H9 (cell line): ENCODE measurements around the gene MYMK. TPM values are rescaled to one million over a fixed set of nuclear protein-coding genes. Genes with fewer than 3 reads are reported as not detected.

ENCODE experiments used
- DNase-seq: peaks from one replicate; pipeline ENCODE4 v3.0.0-alpha.2; 2017
- H2AFZ ChIP-seq: one replicate; pipeline ENCODE4 v1.6.1; 2013; ENCODE audit warnings: mild to moderate bottlenecking, low read length, control low read depth, moderate library complexity
- H2AK5ac ChIP-seq: 2 replicates; pipeline ENCODE4 v1.6.1; 2013; ENCODE audit warnings: low read length, control low read depth, mixed read lengths; ENCODE audit not compliant: insufficient read length
- H2BK120ac ChIP-seq: one replicate; pipeline ENCODE4 v1.6.1; 2013; ENCODE audit warnings: low read depth, mild to moderate bottlenecking, low read length, control low read depth, inconsistent platforms; ENCODE audit not compliant: poor library complexity, severe bottlenecking
- H2BK12ac ChIP-seq: 2 replicates; pipeline ENCODE4 v1.6.1; 2013; ENCODE audit warnings: low read length, control low read depth, mixed read lengths, low read depth; ENCODE audit not compliant: insufficient read length
- H2BK15ac ChIP-seq: 2 replicates; pipeline ENCODE4 v1.6.1; 2013; ENCODE audit warnings: low read depth, low read length, control low read depth
- H2BK20ac ChIP-seq: one replicate; pipeline ENCODE4 v1.6.1; 2013; ENCODE audit warnings: low read depth, mild to moderate bottlenecking, low read length, control low read depth, inconsistent platforms; ENCODE audit not compliant: poor library complexity, severe bottlenecking
- H2BK5ac ChIP-seq: 2 replicates; pipeline ENCODE4 v1.6.1; 2013; ENCODE audit warnings: low read length, control low read depth, mixed read lengths; ENCODE audit not compliant: insufficient read length
- H3K14ac ChIP-seq: 2 replicates; pipeline ENCODE4 v1.6.1; 2013; ENCODE audit warnings: low read length, control low read depth; ENCODE audit not compliant: insufficient read depth
- H3K18ac ChIP-seq: 2 replicates; pipeline ENCODE4 v1.6.1; 2013; ENCODE audit warnings: low read depth, mild to moderate bottlenecking, mixed read lengths, low read length, control low read depth; ENCODE audit not compliant: insufficient read length
- H3K23ac ChIP-seq: 2 replicates; pipeline ENCODE4 v1.6.1; 2013; ENCODE audit warnings: low read length, control low read depth, mixed read lengths, low read depth; ENCODE audit not compliant: insufficient read length
- H3K23me2 ChIP-seq: 2 replicates; pipeline ENCODE4 v1.6.1; 2013; ENCODE audit warnings: low read depth, mild to moderate bottlenecking, mixed read lengths, low read length, control low read depth; ENCODE audit not compliant: insufficient read length, poor library complexity, severe bottlenecking
- H3K27ac ChIP-seq: 2 replicates; pipeline ENCODE4 v1.5.1; 2013; ENCODE audit warnings: low read length, control low read depth, mixed read lengths, low read depth; ENCODE audit not compliant: insufficient read length
- H3K27me3 ChIP-seq: 2 replicates; pipeline ENCODE4 v1.6.1; 2013; ENCODE audit warnings: low read length, control low read depth, inconsistent platforms; ENCODE audit not compliant: insufficient read depth
- H3K4ac ChIP-seq: 2 replicates; pipeline ENCODE4 v1.6.1; 2013; ENCODE audit warnings: low read depth, mild to moderate bottlenecking, control low read depth, inconsistent platforms, low read length, moderate library complexity
- H3K4me1 ChIP-seq: 2 replicates; pipeline ENCODE4 v1.6.1; 2013; ENCODE audit warnings: low read length, control low read depth, inconsistent platforms; ENCODE audit not compliant: insufficient read depth
- H3K4me2 ChIP-seq: 2 replicates; pipeline ENCODE4 v1.6.1; 2013; ENCODE audit warnings: low read length, control low read depth, mixed read lengths; ENCODE audit not compliant: insufficient read length, insufficient read depth
- H3K56ac ChIP-seq: 2 replicates; pipeline ENCODE4 v1.6.1; 2013; ENCODE audit warnings: low read depth, mild to moderate bottlenecking, mixed read lengths, low read length, control low read depth; ENCODE audit not compliant: insufficient read length
- H3K79me1 ChIP-seq: 2 replicates; pipeline ENCODE4 v1.6.1; 2013; ENCODE audit warnings: low read depth, mild to moderate bottlenecking, moderate library complexity, low read length, control low read depth, inconsistent platforms; ENCODE audit not compliant: insufficient read depth, poor library complexity, severe bottlenecking
- H3K79me2 ChIP-seq: 2 replicates; pipeline ENCODE4 v1.6.1; 2013; ENCODE audit warnings: low read length, control low read depth, inconsistent platforms; ENCODE audit not compliant: insufficient read depth
- H3K9ac ChIP-seq: 2 replicates; pipeline ENCODE4 v1.6.1; 2013; ENCODE audit warnings: low read length, control low read depth, mixed read lengths; ENCODE audit not compliant: insufficient read length; ENCODE audit errors: extremely low read depth
- H3K9me3 ChIP-seq: one replicate; pipeline ENCODE4 v1.6.1; 2013; ENCODE audit warnings: low read depth, low read length, inconsistent platforms; ENCODE audit not compliant: control insufficient read depth
- H3T11ph ChIP-seq: one replicate; pipeline ENCODE4 v1.6.1; 2013; ENCODE audit warnings: mild to moderate bottlenecking, low read length, control low read depth, inconsistent platforms
- H4K20me1 ChIP-seq: one replicate; pipeline ENCODE4 v1.6.1; 2013; ENCODE audit not compliant: control insufficient read depth, insufficient read length, insufficient read depth
- H4K5ac ChIP-seq: 2 replicates; pipeline ENCODE4 v1.6.1; 2013; ENCODE audit warnings: low read depth, mild to moderate bottlenecking, mixed read lengths, low read length, control low read depth; ENCODE audit not compliant: insufficient read length
- H4K8ac ChIP-seq: replicated peaks from 2 replicates; pipeline ENCODE4 v1.6.1; 2013; ENCODE audit warnings: low read length, control low read depth, mixed read lengths, low read depth; ENCODE audit not compliant: insufficient read length
- H4K91ac ChIP-seq: 2 replicates; pipeline ENCODE4 v1.6.1; 2013; ENCODE audit warnings: low read depth, mild to moderate bottlenecking, moderate library complexity, mixed read lengths, low read length, control low read depth; ENCODE audit not compliant: insufficient read length
- H3K27ac Mint-ChIP-seq, 3 experiments: 2 replicates in 2 of 3; 3 replicates in 1 of 3; pipeline ENCODE4 v1.8.0; 2020 to 2021; ENCODE audit warnings: mixed read lengths in 3 of 3, mild to moderate bottlenecking in 1 of 3, moderate library complexity in 1 of 3
- H3K27me3 Mint-ChIP-seq: 2 replicates; pipeline ENCODE4 v1.8.0; 2021; ENCODE audit warnings: low read depth, mild to moderate bottlenecking, moderate library complexity, mixed read lengths
- H3K36me3 Mint-ChIP-seq, 3 experiments: 2 replicates in 2 of 3; 3 replicates in 1 of 3; pipeline ENCODE4 v1.8.0; 2020 to 2021; ENCODE audit warnings: low read depth in 3 of 3, mixed read lengths in 3 of 3; ENCODE audit not compliant: insufficient read depth in 1 of 3
- H3K4me1 Mint-ChIP-seq, 2 experiments: 2 replicates each; pipeline ENCODE4 v1.8.0; 2020; ENCODE audit warnings: mixed read lengths in 2 of 2
- H3K4me3 Mint-ChIP-seq, 2 experiments: 2 replicates in 1 of 2; 3 replicates in 1 of 2; pipeline ENCODE4 v1.8.0; 2020 to 2021; ENCODE audit warnings: mild to moderate bottlenecking in 2 of 2, mixed read lengths in 2 of 2, moderate library complexity in 1 of 2
- H3K9me3 Mint-ChIP-seq, 2 experiments: 2 replicates in 1 of 2; 3 replicates in 1 of 2; pipeline ENCODE4 v1.8.0; 2020; ENCODE audit warnings: mild to moderate bottlenecking in 2 of 2, mixed read lengths in 2 of 2, moderate library complexity in 1 of 2
- WGBS: extraction: QIAGEN DNeasy Blood & Tissue Kit; methylation state at CpG from one replicate; pipeline ENCODE4 v1.1.7; 2013; ENCODE audit warnings: missing lambda C conversion rate, low lambda C conversion rate, mixed read lengths; ENCODE audit not compliant: insufficient read length; ENCODE audit errors: extremely low coverage; 5-methylcytosine and 5-hydroxymethylcytosine counted together
- total RNA-seq: library from RNA; stranded (reverse); gene quantifications from 2 replicates; pipeline ENCODE4 v1.2.1, GENCODE V29; 2021
- TF ChIP-seq, protein P1 (sequence below): fragments of 200-600 bp; sonication (generic); conservative IDR thresholded peaks from 3 replicates; pipeline ENCODE4 v1.8.0; 2021; ENCODE audit warnings: antibody characterized with exemption, mild to moderate bottlenecking

MYMK gene
- total RNA-seq, 1 experiment from 2014 or later = not detected

- Histone ChIP-seq H3K23ac (no peak overlapping the region), H3K14ac (no peak overlapping the region), H2AFZ (no peak overlapping the region), H2BK15ac (no peak overlapping the region), H3K27me3 (no peaks in the 10 kb centered on the region), H2AK5ac (no peak overlapping the region), H3K9me3 (no peaks in the 10 kb centered on the region), H3K4me2 (no peak overlapping the region), H2BK120ac (no peak overlapping the region), H3K4me1 (no peaks in the 10 kb centered on the region), H4K5ac (no peak overlapping the region), H3K18ac (no peak overlapping the region), H4K8ac (no peak overlapping the region), H2BK20ac (no peak overlapping the region), H3K27ac (no peak overlapping the region), H2BK5ac (no peak overlapping the region), H3K4ac (no peak overlapping the region), H4K91ac (no peak overlapping the region), H3K56ac (no peak overlapping the region), H3K23me2 (no peaks in the 10 kb centered on the region), H3K79me1 (no peaks in the 10 kb centered on the region), H2BK12ac (no peak overlapping the region), H3K9ac (no peak overlapping the region), H3K79me2 (no peaks in the 10 kb centered on the region), H4K20me1 (no peaks in the 10 kb centered on the region), H3T11ph (no peak overlapping the region)
- Mint-ChIP-seq H3K4me1 (0 out of 4 replicates have a peak, but pooled peaks cover 0 to 3% of the 10 kb centered on the region in 2 experiments), H3K27ac (no peak overlapping the region), H3K9me3 (no peaks in the 10 kb centered on the region), H3K36me3 (no peaks in the 10 kb centered on the region), H3K4me3 (no peak overlapping the region), H3K27me3 (peaks cover 11% of the 10 kb centered on the region)
- TF ChIP-seq, protein P1, sequence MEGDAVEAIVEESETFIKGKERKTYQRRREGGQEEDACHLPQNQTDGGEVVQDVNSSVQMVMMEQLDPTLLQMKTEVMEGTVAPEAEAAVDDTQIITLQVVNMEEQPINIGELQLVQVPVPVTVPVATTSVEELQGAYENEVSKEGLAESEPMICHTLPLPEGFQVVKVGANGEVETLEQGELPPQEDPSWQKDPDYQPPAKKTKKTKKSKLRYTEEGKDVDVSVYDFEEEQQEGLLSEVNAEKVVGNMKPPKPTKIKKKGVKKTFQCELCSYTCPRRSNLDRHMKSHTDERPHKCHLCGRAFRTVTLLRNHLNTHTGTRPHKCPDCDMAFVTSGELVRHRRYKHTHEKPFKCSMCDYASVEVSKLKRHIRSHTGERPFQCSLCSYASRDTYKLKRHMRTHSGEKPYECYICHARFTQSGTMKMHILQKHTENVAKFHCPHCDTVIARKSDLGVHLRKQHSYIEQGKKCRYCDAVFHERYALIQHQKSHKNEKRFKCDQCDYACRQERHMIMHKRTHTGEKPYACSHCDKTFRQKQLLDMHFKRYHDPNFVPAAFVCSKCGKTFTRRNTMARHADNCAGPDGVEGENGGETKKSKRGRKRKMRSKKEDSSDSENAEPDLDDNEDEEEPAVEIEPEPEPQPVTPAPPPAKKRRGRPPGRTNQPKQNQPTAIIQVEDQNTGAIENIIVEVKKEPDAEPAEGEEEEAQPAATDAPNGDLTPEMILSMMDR = no peak
- no peak for DNase-seq
- WGBS = no CpG with 5 or more reads among the region's 7 CpGs
Measured at GRCh38 chr9:133519693-133520092, 5.1 kb downstream of the MYMK start.
